ENCODE measurements around the gene COP1.

COP1 gene

GRCh38 chr1:175981128-175981527 is 226.0 kb downstream of the COP1 start:
- no peak for DNase-seq
- intact Hi-C loops (cut with DNase I), result no loop called here

GRCh38 chr1:175978926-175979325 is 228.2 kb downstream of the COP1 start:
- no peak for DNase-seq
- intact Hi-C loops (cut with DNase I), result no loop called here

- intact Hi-C loops (cut with DNase I), result no loop called here
- DNase-seq, result no peak
Observed at GRCh38 chr1:175978476-175978875, 228.6 kb downstream of the COP1 start.

- no peak for DNase-seq
- intact Hi-C loops (cut with DNase I), result no loop called here
Observed at GRCh38 chr1:175976865-175977642, 230.0 kb downstream of the COP1 start.

- no peak for DNase-seq
- intact Hi-C loops (cut with DNase I), result no loop called here
Observed at GRCh38 chr1:175969231-175969630, 237.9 kb downstream of the COP1 start.

GRCh38 chr1:175968486-175969172 is 238.5 kb downstream of the COP1 start:
- intact Hi-C loops (cut with DNase I), result no loop called here
- no peak for DNase-seq

GRCh38 chr1:175963740-175964139 is 243.3 kb downstream of the COP1 start:
- DNase-seq, result no peak
- intact Hi-C loops (cut with DNase I), result no loop called here

GRCh38 chr1:175960169-175960568 is 246.9 kb downstream of the COP1 start:
- no peak for DNase-seq
- intact Hi-C loops (cut with DNase I), result no loop called here

GRCh38 chr1:175951627-175952026 is 255.5 kb downstream of the COP1 start:
- intact Hi-C loops (cut with DNase I), result no loop called here

GRCh38 chr1:175947771-175948170 is 259.3 kb downstream of the COP1 start:
- no peak for DNase-seq
- intact Hi-C loops (cut with DNase I), result no loop called here

More at GRCh38 chr1:175951627-175952026, 255.5 kb downstream of the COP1 start:
- no peak for DNase-seq

GRCh38 chr1:175944591-175944990 is 262.5 kb downstream of the COP1 start:
- DNase-seq, result no peak
- intact Hi-C loops (cut with DNase I), result no loop called here

- intact Hi-C loops (cut with DNase I), result no loop called here
Observed at GRCh38 chr1:175941164-175941563, 265.9 kb downstream of the COP1 start.

GRCh38 chr1:175936736-175937135 is 270.4 kb downstream of the COP1 start:
- intact Hi-C loops (cut with DNase I), result no loop called here
- DNase-seq, result no peak

More at GRCh38 chr1:175941164-175941563, 265.9 kb downstream of the COP1 start:
- DNase-seq, result no peak

- intact Hi-C loops (cut with DNase I), result no loop called here
- DNase-seq, result no peak
Observed at GRCh38 chr1:175935566-175936115, 271.4 kb downstream of the COP1 start.

GRCh38 chr1:175935166-175935565 is 271.9 kb downstream of the COP1 start:
- intact Hi-C loops (cut with DNase I), result no loop called here

GRCh38 chr1:175933801-175934200 is 273.3 kb downstream of the COP1 start:
- intact Hi-C loops (cut with DNase I), result no loop called here
- no peak for DNase-seq

More at GRCh38 chr1:175935166-175935565, 271.9 kb downstream of the COP1 start:
- no peak for DNase-seq

- intact Hi-C loops (cut with DNase I), result no loop called here
- no peak for DNase-seq
Observed at GRCh38 chr1:175927944-175928343, 279.1 kb downstream of the COP1 start.

GRCh38 chr1:175922254-175922881 is 284.7 kb downstream of the COP1 start:
- intact Hi-C loops (cut with DNase I), result no loop called here
- DNase-seq, result no peak

GRCh38 chr1:175920381-175920780 is 286.7 kb downstream of the COP1 start:
- intact Hi-C loops (cut with DNase I), result no loop called here
- DNase-seq, result no peak

GRCh38 chr1:175919001-175919400 is 288.1 kb downstream of the COP1 start:
- no peak for DNase-seq
- intact Hi-C loops (cut with DNase I), result no loop called here

- no peak for DNase-seq
- intact Hi-C loops (cut with DNase I), result no loop called here
Observed at GRCh38 chr1:175918364-175918801, 288.7 kb downstream of the COP1 start.

Data from posterior cingulate gyrus (tissue), 11 donors.